GM21576 (cell line): Measurements from ENCODE around the gene ZNF765.
"Not testable (repeated sequence)": the region's sequence is repeated elsewhere in the genome, so short reads cannot be mapped to it uniquely, and the experiment has no call there.

Experiments
- ATAC-seq: cut with Tn5 transposase; IDR thresholded peaks from one replicate; pipeline ENCODE4 v1.9.1; 2021; ENCODE audit warnings: mild to moderate bottlenecking, moderate library complexity; ENCODE audit not compliant: unreplicated experiment

Gene ZNF765

GRCh38 chr19:53420520-53421315 lies 25.8 kb downstream of the ZNF765 start:
- not testable (repeated sequence) for ATAC-seq

GRCh38 chr19:53422551-53422950 lies 27.6 kb downstream of the ZNF765 start:
- ATAC-seq, result no peak

- not testable (repeated sequence) for ATAC-seq
Measured at GRCh38 chr19:53423074-53423473, 28.1 kb downstream of the ZNF765 start.

- ATAC-seq, result not testable (repeated sequence)
Measured at GRCh38 chr19:53423680-53424079, 28.7 kb downstream of the ZNF765 start.

GRCh38 chr19:53424968-53425597 lies 30.1 kb downstream of the ZNF765 start:
- ATAC-seq, result no peak

GRCh38 chr19:53431399-53432087 lies 36.6 kb downstream of the ZNF765 start, which contains the start of gene ZNF761:
ZNF761 (plus strand) TSS chr19:53431984; CDS start chr19:53447269, 15,285 bp downstream.
- ATAC-seq, result peak; percentile 87

GRCh38 chr19:53432088-53432661 lies 37.2 kb downstream of the ZNF765 start:
- ATAC-seq, result peak; percentile 26

- ATAC-seq, result not testable (repeated sequence)
Measured at GRCh38 chr19:53443809-53444208, 48.9 kb downstream of the ZNF765 start.

- ATAC-seq, result not testable (repeated sequence)
Measured at GRCh38 chr19:53447196-53447595, 52.2 kb downstream of the ZNF765 start.

- no peak for ATAC-seq
Measured at GRCh38 chr19:53455828-53456227, 60.9 kb downstream of the ZNF765 start.

- not testable (repeated sequence) for ATAC-seq
Measured at GRCh38 chr19:53460131-53460721, 65.3 kb downstream of the ZNF765 start.

GRCh38 chr19:53461866-53462265 lies 66.9 kb downstream of the ZNF765 start:
- no peak for ATAC-seq

- no peak for ATAC-seq
Measured at GRCh38 chr19:53462861-53463260, 67.9 kb downstream of the ZNF765 start.

- ATAC-seq, result no peak
Measured at GRCh38 chr19:53463263-53463662, 68.3 kb downstream of the ZNF765 start.

GRCh38 chr19:53466726-53467484 lies 72.0 kb downstream of the ZNF765 start:
- ATAC-seq, result no peak

- ATAC-seq, result peak; percentile 81
Measured at GRCh38 chr19:53467485-53468262, 72.7 kb downstream of the ZNF765 start, which contains the start of gene ZNF813. ZNF813 (plus strand) TSS chr19:53467733; CDS start chr19:53483823, 16,090 bp downstream.

- not testable (repeated sequence) for ATAC-seq
Measured at GRCh38 chr19:53468628-53469027, 73.7 kb downstream of the ZNF765 start.

GRCh38 chr19:53471916-53472315 lies 77.0 kb downstream of the ZNF765 start:
- ATAC-seq, result no peak

- not testable (repeated sequence) for ATAC-seq
Measured at GRCh38 chr19:53474832-53475231, 79.9 kb downstream of the ZNF765 start.
